DMS53 (cell line): ENCODE data around the gene PTPRT.

Experiments used
- DNase-seq: peaks from one replicate; lab custom pipeline; 2025; lab: John Stamatoyannopoulos, UW

Gene PTPRT

GRCh38 chr20:42376131-42376530 is 813.6 kb downstream of the PTPRT start:
- no peak for DNase-seq

GRCh38 chr20:42373049-42373448 is 816.7 kb downstream of the PTPRT start:
- no peak for DNase-seq

GRCh38 chr20:42370075-42370474 is 819.6 kb downstream of the PTPRT start:
- no peak for DNase-seq

GRCh38 chr20:42368910-42369309 is 820.8 kb downstream of the PTPRT start:
- DNase-seq: no peak

- no peak for DNase-seq
Observed at GRCh38 chr20:42366626-42367025, 823.1 kb downstream of the PTPRT start.

- DNase-seq: no peak
Observed at GRCh38 chr20:42364446-42364845, 825.3 kb downstream of the PTPRT start.

- DNase-seq: no peak
Observed at GRCh38 chr20:42361402-42361970, 828.2 kb downstream of the PTPRT start.

- DNase-seq: no peak
Observed at GRCh38 chr20:42360621-42361020, 829.1 kb downstream of the PTPRT start.

GRCh38 chr20:42359617-42360016 is 830.1 kb downstream of the PTPRT start:
- no peak for DNase-seq

- DNase-seq: no peak
Observed at GRCh38 chr20:42352096-42352495, 837.6 kb downstream of the PTPRT start.

- no peak for DNase-seq
Observed at GRCh38 chr20:42350521-42350920, 839.2 kb downstream of the PTPRT start.

GRCh38 chr20:42346189-42347170 is 843.2 kb downstream of the PTPRT start:
- no peak for DNase-seq

- no peak for DNase-seq
Observed at GRCh38 chr20:42341654-42342053, 848.1 kb downstream of the PTPRT start.

GRCh38 chr20:42340368-42340767 is 849.3 kb downstream of the PTPRT start:
- DNase-seq: no peak

GRCh38 chr20:42338294-42339201 is 851.2 kb downstream of the PTPRT start:
- DNase-seq: no peak

GRCh38 chr20:42336576-42336975 is 853.1 kb downstream of the PTPRT start:
- DNase-seq: no peak

GRCh38 chr20:42319252-42320013 is 870.3 kb downstream of the PTPRT start:
- DNase-seq: no peak

GRCh38 chr20:42313704-42314103 is 876.0 kb downstream of the PTPRT start:
- DNase-seq: no peak

GRCh38 chr20:42309050-42309449 is 880.7 kb downstream of the PTPRT start:
- no peak for DNase-seq

- DNase-seq: no peak
Observed at GRCh38 chr20:42308171-42308570, 881.5 kb downstream of the PTPRT start.

- no peak for DNase-seq
Observed at GRCh38 chr20:42295592-42295991, 894.1 kb downstream of the PTPRT start.

- DNase-seq: no peak
Observed at GRCh38 chr20:42294976-42295375, 894.7 kb downstream of the PTPRT start.
